Measurements from ENCODE around the gene CALY.

DNA sequence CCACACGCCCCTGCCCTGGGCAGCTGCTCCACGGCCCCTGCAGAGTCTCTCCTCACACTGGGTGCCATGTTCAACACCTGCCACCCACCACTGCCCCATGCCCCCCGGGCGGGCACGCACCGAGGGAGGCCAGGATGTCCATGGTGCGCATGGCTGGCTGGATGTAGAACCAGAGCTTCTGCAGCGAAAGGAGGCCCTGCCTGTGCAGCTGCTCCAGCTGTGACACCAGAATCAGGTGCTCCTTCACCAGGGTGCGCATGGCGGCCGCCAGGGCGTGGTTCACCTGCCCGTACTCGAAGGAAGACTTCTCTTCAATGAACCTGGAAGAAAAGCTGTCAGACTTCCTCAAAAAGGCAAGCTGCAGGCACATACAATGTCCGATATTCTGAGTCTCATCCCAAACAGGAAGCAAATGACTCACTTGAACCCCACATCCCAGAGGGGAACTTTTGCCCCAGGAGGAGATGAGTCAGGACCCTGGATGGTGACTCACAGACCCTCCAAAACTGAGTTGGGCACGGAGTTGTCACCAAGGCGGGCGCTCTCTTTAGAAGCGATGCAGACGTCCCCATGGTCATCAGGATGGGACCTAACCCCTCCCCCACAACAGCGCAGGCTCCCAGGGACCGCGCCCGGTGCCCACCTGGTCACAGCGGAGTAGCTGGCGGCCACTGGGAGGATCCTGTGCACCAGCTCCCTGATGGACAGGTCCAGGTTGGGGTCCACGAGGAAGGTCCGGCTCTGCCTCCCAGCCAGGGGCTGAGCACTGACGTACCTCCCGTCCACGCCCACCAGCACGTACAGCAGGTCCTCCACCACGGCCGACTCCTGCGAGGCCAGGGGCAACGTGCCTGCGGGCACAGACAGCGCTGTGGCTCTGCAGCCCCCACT is 43.5 kb downstream of the CALY start:
- TF ChIP-seq, protein P1, sequence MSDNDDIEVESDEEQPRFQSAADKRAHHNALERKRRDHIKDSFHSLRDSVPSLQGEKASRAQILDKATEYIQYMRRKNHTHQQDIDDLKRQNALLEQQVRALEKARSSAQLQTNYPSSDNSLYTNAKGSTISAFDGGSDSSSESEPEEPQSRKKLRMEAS (IDR thresholded peaks at IDR 0.05) = no peak
- TF ChIP-seq, protein P2, sequence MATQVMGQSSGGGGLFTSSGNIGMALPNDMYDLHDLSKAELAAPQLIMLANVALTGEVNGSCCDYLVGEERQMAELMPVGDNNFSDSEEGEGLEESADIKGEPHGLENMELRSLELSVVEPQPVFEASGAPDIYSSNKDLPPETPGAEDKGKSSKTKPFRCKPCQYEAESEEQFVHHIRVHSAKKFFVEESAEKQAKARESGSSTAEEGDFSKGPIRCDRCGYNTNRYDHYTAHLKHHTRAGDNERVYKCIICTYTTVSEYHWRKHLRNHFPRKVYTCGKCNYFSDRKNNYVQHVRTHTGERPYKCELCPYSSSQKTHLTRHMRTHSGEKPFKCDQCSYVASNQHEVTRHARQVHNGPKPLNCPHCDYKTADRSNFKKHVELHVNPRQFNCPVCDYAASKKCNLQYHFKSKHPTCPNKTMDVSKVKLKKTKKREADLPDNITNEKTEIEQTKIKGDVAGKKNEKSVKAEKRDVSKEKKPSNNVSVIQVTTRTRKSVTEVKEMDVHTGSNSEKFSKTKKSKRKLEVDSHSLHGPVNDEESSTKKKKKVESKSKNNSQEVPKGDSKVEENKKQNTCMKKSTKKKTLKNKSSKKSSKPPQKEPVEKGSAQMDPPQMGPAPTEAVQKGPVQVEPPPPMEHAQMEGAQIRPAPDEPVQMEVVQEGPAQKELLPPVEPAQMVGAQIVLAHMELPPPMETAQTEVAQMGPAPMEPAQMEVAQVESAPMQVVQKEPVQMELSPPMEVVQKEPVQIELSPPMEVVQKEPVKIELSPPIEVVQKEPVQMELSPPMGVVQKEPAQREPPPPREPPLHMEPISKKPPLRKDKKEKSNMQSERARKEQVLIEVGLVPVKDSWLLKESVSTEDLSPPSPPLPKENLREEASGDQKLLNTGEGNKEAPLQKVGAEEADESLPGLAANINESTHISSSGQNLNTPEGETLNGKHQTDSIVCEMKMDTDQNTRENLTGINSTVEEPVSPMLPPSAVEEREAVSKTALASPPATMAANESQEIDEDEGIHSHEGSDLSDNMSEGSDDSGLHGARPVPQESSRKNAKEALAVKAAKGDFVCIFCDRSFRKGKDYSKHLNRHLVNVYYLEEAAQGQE (IDR thresholded peaks at IDR 0.05; ENCODE audit: low read depth) = no peak
- TF ChIP-seq YY1 (IDR thresholded peaks at IDR 0.05; ENCODE audit: low read depth) (no peak), TCF12 (IDR thresholded peaks at IDR 0.05; ENCODE audit: low read depth) (no peak), RAD21 (IDR thresholded peaks at IDR 0.05; ENCODE audit: low read depth) (no peak), FOXM1 (IDR thresholded peaks at IDR 0.05; ENCODE audit: borderline replicate concordance, low read depth) (no peak), TEAD4 (IDR thresholded peaks at IDR 0.05) (no peak), CREB1 (IDR thresholded peaks at IDR 0.05; ENCODE audit: low read depth) (no peak), EP300 (IDR thresholded peaks at IDR 0.05; ENCODE audit: borderline replicate concordance) (no peak), TAF1 (IDR thresholded peaks at IDR 0.05; ENCODE audit: low read depth) (no peak), CEBPB (IDR thresholded peaks at IDR 0.05) (no peak), NFIC (IDR thresholded peaks at IDR 0.05) (no peak)
